A673 (cell line): ENCODE data around the gene CPNE9. TPM values are rescaled to one million over a fixed set of nuclear protein-coding genes. Genes with fewer than 3 reads are reported as not detected.

ENCODE experiments used
- BruUV-seq: library from RNA; stranded (reverse); fragments of 400-500 nt; replicated peaks from 2 replicates; lab custom pipeline; 2021; lab: Mats Ljungman, UMichigan
- CTCF ChIA-PET: fragments of 300-600 bp; sonication (Branson Sonifier 250); formaldehyde crosslinking; loops from one replicate; lab custom pipeline; 2022; ENCODE audit warnings: antibody characterized with exemption; lab: Charles Lee
- POLR2A ChIA-PET: fragments of 300-600 bp; sonication (Branson Sonifier 250); formaldehyde crosslinking; loops from one replicate; lab custom pipeline; 2022; ENCODE audit warnings: antibody characterized with exemption; ENCODE audit not compliant: low non-redundant PET; lab: Charles Lee
- DNase-seq: peaks from one replicate; pipeline ENCODE4 v3.0.0-alpha.2; 2015; ENCODE audit warnings: low spot score
- H3K27ac ChIP-seq: fragments of 200-600 bp; sonication (generic); 2 replicates; pipeline ENCODE4 v1.5.1; 2016; ENCODE audit warnings: mixed run types, low read depth, mild to moderate bottlenecking, mixed read lengths, antibody characterized with exemption, low read length; ENCODE audit not compliant: poor library complexity, severe bottlenecking
- H3K27me3 ChIP-seq: fragments of 200-600 bp; sonication (generic); replicated peaks from 2 replicates; pipeline ENCODE4 v1.6.1; 2017; ENCODE audit warnings: mixed run types, low read depth, mild to moderate bottlenecking, mixed read lengths, antibody characterized with exemption, low read length; ENCODE audit not compliant: insufficient read depth, poor library complexity
- H3K36me3 ChIP-seq: fragments of 200-600 bp; sonication (generic); 2 replicates; pipeline ENCODE4 v1.6.1; 2016; ENCODE audit warnings: mixed run types, mild to moderate bottlenecking, mixed read lengths, antibody characterized with exemption, low read length; ENCODE audit not compliant: insufficient read depth, poor library complexity, severe bottlenecking
- H3K4me1 ChIP-seq: fragments of 200-600 bp; sonication (generic); 2 replicates; pipeline ENCODE4 v1.6.1; 2017; ENCODE audit warnings: mixed run types, mild to moderate bottlenecking, mixed read lengths, antibody characterized with exemption, low read length; ENCODE audit not compliant: insufficient read depth, poor library complexity, severe bottlenecking
- H3K4me3 ChIP-seq: fragments of 200-600 bp; sonication (generic); 2 replicates; pipeline ENCODE4 v1.5.1; 2016; ENCODE audit warnings: low read depth, mixed run types, mild to moderate bottlenecking, mixed read lengths, low read length; ENCODE audit not compliant: poor library complexity, severe bottlenecking
- H3K9me3 ChIP-seq: fragments of 200-600 bp; sonication (generic); 2 replicates; pipeline ENCODE4 v1.6.1; 2016; ENCODE audit warnings: mixed run types, low read depth, mild to moderate bottlenecking, mixed read lengths, antibody characterized with exemption, low read length; ENCODE audit not compliant: poor library complexity, severe bottlenecking
- EZH2 ChIP-seq: fragments of 200-600 bp; sonication (generic); IDR thresholded peaks from 2 replicates; pipeline ENCODE4 v1.6.1; 2017; ENCODE audit warnings: borderline replicate concordance, low read depth, mild to moderate bottlenecking, mixed read lengths, antibody characterized with exemption, low read length; ENCODE audit not compliant: poor library complexity, severe bottlenecking
- intact Hi-C: fragments of 100-400 bp; cut with micrococcal nuclease; formaldehyde crosslinking; loops from one replicate; pipeline ENCODE4 v1.10.0; 2022; ENCODE audit not compliant: unreplicated experiment
- total RNA-seq: library from RNA; stranded (reverse); gene quantifications from 2 replicates; pipeline ENCODE4 v1.2.3, GENCODE V29; 2021
- TF ChIP-seq, protein P1 (sequence below): fragments of 300-800, 200-600 bp; sonication (generic); conservative IDR thresholded peaks from 2 replicates; pipeline ENCODE4 v1.5.1; 2017; ENCODE audit warnings: low read depth, mild to moderate bottlenecking, antibody characterized with exemption, low read length, moderate library complexity, mixed read lengths

CPNE9 gene
- total RNA-seq, 1 experiment from 2014 or later = not detected

DNA sequence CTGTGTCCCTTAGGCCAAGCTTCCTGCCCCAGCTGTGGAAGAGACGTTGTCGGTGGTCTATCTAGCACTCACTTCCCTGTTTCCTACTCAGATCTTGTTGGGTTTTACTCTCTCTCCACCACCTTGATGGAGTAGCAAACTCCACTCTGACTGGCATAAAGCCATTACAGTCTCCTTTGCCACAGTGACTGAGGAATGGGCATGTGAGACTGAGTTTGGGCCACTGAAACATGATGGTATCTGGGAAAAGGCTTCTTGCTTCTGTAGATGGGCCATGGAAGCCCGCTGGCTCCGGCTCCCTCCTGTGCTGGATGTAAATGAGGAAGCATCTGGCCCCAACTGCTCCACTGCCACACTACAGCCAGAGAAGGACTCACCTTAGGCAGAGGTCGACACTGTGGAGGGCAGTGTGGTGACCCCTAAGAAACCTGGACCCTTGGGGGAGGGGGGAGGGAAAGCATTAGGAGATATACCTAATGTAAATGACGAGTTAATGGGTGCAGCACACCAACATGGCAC lies 75.5 kb downstream of the CPNE9 start:
- ChIA-PET POLR2A (no interaction called here), CTCF (no interaction called here)
- H3K9me3 ChIP-seq = no peaks in the 10 kb centered on the region
- H3K27me3 ChIP-seq = no peaks in the 10 kb centered on the region
- H3K27ac ChIP-seq = no peak overlapping the region
- BruUV-seq = no TSS peak
- TF ChIP-seq, protein P1, sequence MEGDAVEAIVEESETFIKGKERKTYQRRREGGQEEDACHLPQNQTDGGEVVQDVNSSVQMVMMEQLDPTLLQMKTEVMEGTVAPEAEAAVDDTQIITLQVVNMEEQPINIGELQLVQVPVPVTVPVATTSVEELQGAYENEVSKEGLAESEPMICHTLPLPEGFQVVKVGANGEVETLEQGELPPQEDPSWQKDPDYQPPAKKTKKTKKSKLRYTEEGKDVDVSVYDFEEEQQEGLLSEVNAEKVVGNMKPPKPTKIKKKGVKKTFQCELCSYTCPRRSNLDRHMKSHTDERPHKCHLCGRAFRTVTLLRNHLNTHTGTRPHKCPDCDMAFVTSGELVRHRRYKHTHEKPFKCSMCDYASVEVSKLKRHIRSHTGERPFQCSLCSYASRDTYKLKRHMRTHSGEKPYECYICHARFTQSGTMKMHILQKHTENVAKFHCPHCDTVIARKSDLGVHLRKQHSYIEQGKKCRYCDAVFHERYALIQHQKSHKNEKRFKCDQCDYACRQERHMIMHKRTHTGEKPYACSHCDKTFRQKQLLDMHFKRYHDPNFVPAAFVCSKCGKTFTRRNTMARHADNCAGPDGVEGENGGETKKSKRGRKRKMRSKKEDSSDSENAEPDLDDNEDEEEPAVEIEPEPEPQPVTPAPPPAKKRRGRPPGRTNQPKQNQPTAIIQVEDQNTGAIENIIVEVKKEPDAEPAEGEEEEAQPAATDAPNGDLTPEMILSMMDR = no peak
- no peak for TF ChIP-seq EZH2
- H3K4me1 ChIP-seq = no peaks in the 10 kb centered on the region
- H3K36me3 ChIP-seq = peaks cover 9% of the 10 kb centered on the region
- DNase-seq = no peak
- no peak overlapping the region for H3K4me3 ChIP-seq
- intact Hi-C loops = no loop called here

Other genes starting within 250 kb of the CPNE9 start
- gene LHFPL4, start 150.0 kb upstream of the CPNE9 start, total RNA-seq = not detected in 2 replicates
- gene MTMR14, start 54.3 kb upstream of the CPNE9 start, total RNA-seq = 31.5 and 32.0 TPM in 2 replicates
- 30.7 and 32.0 TPM in 2 replicates for gene BRPF1, start 27.9 kb downstream of the CPNE9 start, total RNA-seq
- gene OGG1, start 46.1 kb downstream of the CPNE9 start, total RNA-seq = 48.8 and 60.2 TPM in 2 replicates
- 26.7 and 28.0 TPM in 2 replicates for gene CAMK1, start 66.1 kb downstream of the CPNE9 start, total RNA-seq
- 46.1 and 49.6 TPM in 2 replicates for gene TADA3, start 88.6 kb downstream of the CPNE9 start, total RNA-seq
- gene ARPC4, start 89.2 kb downstream of the CPNE9 start, total RNA-seq = 128 and 152 TPM in 2 replicates
- 6.7 and 9.5 TPM in 2 replicates for gene TTLL3, start 106.4 kb downstream of the CPNE9 start, total RNA-seq
- gene RPUSD3, start 140.2 kb downstream of the CPNE9 start, total RNA-seq = 46.9 and 67.2 TPM in 2 replicates
- not detected in 2 replicates for gene CIDEC, start 176.4 kb downstream of the CPNE9 start, total RNA-seq
- 38.1 and 38.8 TPM in 2 replicates for gene JAGN1, start 186.8 kb downstream of the CPNE9 start, total RNA-seq
- gene IL17RE, start 199.0 kb downstream of the CPNE9 start, total RNA-seq = 2.3 and 2.6 TPM in 2 replicates
- 9.3 and 15.2 TPM in 2 replicates for gene IL17RC, start 213.3 kb downstream of the CPNE9 start, total RNA-seq
- 13.2 and 20.3 TPM in 2 replicates for gene CRELD1, start 230.0 kb downstream of the CPNE9 start, total RNA-seq
- 1.1 and 1.8 TPM in 2 replicates for gene PRRT3, start 248.6 kb downstream of the CPNE9 start, total RNA-seq